HG03520 (cell line): ENCODE measurements around the gene PDSS2.
"Not testable (repeated sequence)": the region's sequence is repeated elsewhere in the genome, so short reads cannot be mapped to it uniquely, and the experiment has no call there.

Experiments used
- ATAC-seq: cut with Tn5 transposase; IDR thresholded peaks from one replicate; pipeline ENCODE4 v1.9.1; 2021; ENCODE audit warnings: mild to moderate bottlenecking, moderate library complexity; ENCODE audit not compliant: unreplicated experiment

Gene PDSS2

GRCh38 chr6:107475360-107475759 is 16.0 kb upstream of the PDSS2 start:
- ATAC-seq = not testable (repeated sequence)

DNA sequence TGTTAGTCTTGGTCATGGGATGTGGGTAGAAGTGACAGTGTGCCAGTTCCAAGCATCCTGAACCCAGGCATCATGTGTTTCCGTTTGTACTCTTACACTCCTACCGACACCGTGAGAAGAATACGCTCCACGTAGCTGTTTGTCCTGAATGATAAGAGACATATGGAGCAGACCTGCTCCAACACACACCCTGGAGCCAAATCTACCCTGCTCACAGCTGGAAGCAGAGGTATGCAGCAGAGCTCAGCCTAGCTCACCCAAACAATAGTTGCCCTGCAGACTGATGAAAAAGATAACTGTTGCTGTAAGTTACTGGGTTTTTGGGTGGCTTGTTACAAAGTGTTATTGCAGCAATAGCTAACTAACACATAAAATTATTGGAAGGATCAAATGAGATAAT is 14.3 kb upstream of the PDSS2 start:
- ATAC-seq = no peak

DNA sequence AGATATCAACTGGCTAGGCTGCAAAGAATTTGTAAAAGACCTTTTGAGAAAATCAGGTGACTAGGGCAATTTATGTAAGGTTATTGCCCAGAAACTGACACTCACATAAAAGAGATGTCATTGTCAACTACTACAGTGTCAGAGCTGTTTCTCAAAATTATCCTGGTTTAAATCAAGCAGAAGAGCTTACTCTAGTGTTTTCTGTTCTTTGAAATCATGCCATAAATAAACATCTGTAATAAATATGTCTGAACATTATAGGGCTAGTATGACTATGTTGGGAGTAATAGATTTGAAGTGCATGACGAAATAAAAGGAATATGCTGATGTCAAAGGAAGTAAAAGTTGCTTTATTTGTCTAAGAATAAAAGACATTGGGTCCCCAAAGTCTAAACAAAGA is 11.0 kb upstream of the PDSS2 start:
- ATAC-seq = no peak

GRCh38 chr6:107466062-107466461 is 6.7 kb upstream of the PDSS2 start:
- no peak for ATAC-seq

DNA sequence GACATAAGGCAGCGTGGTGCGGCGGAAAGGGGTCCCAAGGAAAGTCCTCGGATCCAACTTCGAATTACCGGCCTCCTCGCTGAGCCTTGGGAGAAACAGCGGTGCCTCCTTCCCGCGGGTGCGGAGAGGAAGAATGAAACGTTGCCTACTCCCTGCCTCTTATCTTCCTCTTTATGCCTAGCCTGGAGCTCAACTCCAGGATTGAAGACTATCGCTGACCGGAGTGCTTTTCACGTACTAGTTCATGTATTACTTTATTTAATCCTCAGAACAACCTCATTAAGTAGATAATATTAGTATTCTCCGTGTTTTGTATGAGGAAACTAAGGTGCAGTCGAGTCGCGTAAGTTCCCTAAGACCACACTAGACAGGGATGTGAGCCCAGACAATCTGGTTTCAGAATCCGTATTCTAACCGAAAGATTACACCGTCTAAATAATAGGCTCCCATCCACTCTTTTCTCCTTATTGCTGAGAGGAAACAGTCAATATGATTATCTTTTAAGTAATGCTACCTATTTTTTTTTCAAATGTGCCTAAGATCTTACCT is 793 bp upstream of the PDSS2 start:
- no peak for ATAC-seq

- peak; percentile 25 for ATAC-seq
Observed at GRCh38 chr6:107458672-107459282, 587 bp downstream of the PDSS2 start.

DNA sequence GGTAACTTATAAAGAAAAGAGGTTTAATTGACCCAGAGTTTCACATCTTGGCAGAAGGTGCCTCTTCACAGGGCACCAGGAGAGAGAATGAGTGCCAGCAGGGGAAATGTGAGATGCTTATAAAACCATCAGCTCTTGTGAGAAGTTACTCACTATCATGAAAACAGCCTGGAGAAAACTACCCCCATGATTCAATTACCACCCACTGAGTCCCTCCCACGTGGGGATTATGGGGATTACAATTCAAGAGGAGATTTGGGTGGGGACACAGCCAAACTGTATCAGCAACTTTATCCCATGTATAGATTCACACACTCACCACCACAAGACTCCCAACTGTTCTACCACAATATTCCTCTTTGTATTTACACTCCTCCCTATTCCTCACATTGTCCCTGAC is 10.6 kb downstream of the PDSS2 start:
- no peak for ATAC-seq

GRCh38 chr6:107447663-107448216 is 11.6 kb downstream of the PDSS2 start:
- no peak for ATAC-seq

GRCh38 chr6:107444277-107444676 is 15.1 kb downstream of the PDSS2 start:
- ATAC-seq = no peak

DNA sequence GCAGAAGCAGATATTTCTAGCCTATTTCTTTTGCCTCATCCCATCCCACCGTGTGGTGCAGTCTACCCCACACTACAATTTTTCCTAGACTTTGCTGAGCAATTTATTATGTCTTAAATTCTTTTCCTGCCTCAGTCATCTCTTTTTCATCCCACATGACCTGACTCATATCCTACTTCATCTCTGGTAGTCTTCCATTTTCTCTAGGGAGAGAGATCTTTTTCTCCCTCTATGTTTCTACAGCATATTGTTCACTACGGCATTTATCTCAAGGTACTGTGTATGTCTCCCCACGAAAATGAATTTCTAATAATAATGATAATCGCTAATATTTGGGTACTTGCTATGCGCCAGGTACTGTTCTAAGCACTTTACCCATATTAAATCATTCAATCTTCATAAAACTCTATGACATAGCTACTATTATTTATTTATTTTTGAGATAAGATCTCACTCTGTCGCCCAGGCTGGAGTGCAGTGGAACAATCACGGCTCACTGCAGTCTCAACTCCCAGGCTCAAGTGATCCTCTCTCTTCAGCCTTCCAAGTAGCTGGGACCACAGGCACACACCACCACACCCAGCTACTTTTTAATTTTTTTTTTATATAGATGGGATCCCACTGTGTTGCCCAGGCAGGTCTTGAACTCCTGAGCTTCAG is 15.6 kb downstream of the PDSS2 start:
- ATAC-seq = no peak

GRCh38 chr6:107442938-107443607 is 16.3 kb downstream of the PDSS2 start:
- no peak for ATAC-seq

GRCh38 chr6:107441682-107442081 is 17.7 kb downstream of the PDSS2 start:
- ATAC-seq = no peak

- no peak for ATAC-seq
Observed at GRCh38 chr6:107440936-107441335, 18.4 kb downstream of the PDSS2 start.

DNA sequence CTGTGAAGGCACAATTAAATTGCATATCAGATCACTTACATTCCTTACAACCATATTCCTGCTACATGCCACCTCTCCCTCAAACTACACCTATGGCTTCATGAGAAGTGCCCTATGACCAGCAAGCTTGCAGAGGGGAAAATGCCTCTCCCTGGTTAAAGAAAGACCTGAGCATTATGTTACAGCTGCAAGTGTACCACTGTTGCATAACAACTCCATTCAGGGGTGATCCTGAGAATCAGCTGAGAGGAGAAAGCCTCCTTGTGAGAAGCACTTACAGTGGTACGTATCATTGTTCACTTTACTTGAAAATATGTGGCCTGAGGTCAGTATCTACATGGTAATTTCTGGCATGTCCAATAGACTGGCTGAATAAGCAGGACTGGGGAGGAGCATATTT is 20.0 kb downstream of the PDSS2 start:
- no peak for ATAC-seq

- no peak for ATAC-seq
Observed at GRCh38 chr6:107437691-107438090, 21.7 kb downstream of the PDSS2 start.

DNA sequence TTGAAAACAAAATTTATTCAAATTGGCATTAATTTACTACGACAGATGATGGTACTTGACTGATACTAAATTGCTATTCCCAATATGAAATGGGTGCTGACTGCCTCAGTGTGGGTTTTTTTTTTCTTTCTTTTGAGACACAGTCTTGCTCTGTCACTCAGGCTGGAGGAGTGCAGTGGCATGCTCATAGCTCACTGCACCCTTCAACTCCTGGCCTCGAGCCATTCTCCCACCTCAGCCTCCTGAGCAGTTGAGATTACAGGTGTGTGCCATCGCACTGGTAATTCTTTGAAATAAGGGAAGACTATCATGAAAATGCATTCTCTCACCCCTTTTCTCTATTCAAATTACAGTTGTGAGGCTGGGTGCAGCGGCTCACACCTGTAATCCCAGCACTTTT is 22.5 kb downstream of the PDSS2 start:
- no peak for ATAC-seq

DNA sequence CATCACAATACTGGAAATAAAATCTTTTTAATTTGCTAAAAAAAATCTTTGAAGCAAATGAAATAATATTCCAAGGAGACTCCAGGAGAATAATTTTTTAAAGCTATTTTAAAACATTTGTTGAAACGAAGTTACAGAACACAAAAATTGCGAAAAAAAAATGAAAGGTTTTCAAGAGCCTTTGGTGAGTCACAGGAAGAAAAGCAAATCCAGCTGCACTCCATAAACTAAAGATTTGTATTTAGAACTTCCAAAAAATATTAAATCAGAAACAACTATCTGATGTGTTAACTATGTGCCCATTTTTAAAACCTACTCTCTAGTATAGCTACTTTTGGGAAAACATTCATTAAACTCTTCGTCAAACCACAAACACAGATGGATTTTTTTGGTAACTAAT is 23.6 kb downstream of the PDSS2 start:
- ATAC-seq = no peak

- no peak for ATAC-seq
Observed at GRCh38 chr6:107434812-107435211, 24.6 kb downstream of the PDSS2 start.

GRCh38 chr6:107425951-107426350 is 33.4 kb downstream of the PDSS2 start:
- not testable (repeated sequence) for ATAC-seq

DNA sequence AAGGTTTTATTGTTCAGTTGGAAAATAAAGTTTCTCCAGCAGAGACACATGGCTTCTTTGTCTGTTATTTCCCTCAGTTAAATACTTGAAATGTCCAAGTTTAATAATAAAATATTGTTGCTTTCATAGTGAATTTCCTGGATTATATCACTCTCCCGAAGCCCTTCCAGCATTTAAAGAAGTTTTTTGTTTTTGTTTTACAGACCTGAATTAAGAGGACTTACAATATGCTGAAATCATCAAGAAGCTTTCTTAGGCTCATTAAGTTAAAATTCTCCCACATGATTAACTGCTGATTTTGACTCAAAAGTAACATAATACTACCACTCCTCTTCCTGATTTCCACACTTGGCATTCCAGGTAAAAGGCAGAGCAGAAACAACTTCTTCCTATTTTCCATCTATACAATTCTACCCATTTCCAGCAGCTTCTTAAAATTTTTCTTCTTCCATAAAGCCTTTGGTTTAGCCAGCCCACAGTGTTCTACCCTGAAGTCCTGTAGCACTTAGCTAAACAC is 35.8 kb downstream of the PDSS2 start:
- ATAC-seq = no peak

DNA sequence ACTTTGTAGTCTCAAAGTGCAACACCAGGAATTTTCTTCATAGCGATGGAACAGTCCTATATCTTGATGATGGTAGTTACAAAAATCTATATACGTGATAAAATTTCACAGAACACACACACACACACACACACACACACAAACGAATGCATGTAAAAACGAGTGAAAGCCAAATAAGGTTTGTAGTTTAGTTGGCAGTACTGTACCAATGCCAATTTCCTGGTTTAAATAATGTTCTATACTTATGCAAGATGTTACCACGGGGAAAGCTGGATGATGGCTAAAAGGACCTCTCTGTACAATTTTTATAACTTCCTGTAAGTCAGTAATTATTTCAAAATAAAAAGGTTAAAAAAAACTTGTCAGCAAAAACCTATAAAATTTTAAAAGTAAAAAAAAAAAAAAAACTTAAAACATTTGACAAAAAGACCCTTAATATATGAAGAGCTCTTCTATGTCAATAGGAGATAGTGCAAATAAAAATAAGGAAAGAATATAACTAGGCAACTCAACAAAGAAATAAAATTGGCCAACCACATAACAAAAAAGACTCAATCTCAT is 37.6 kb downstream of the PDSS2 start:
- no peak for ATAC-seq
